T-helper 22 cell (primary cell): ENCODE data around the gene CYB5R4.

Source experiments
- DNase-seq: peaks from one replicate; pipeline ENCODE4 v3.0.0-alpha.2; 2020; ENCODE audit warnings: low read depth

Gene CYB5R4

GRCh38 chr6:83978997-83979396, 119.5 kb downstream of the CYB5R4 start:
- DNase-seq = no peak

DNA sequence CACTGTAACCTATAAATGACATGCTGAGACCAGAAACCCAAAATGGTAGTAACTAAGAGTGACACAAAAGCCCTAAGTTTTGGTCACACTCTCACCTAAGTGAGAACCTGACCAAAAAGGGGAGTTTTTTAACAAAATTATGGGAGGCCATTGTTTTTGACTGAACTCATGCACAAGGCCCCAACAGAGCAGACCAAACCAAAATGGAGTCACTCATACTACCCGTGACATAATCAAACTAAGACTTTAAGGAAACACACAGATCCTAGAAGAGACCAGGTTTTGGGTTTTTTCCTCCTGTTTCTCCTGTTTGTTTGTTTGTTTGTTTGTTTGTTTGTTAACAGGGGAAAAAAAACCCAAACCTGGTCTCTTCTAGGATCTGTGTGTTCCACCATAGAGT, 124.9 kb downstream of the CYB5R4 start:
- no peak for DNase-seq

DNA sequence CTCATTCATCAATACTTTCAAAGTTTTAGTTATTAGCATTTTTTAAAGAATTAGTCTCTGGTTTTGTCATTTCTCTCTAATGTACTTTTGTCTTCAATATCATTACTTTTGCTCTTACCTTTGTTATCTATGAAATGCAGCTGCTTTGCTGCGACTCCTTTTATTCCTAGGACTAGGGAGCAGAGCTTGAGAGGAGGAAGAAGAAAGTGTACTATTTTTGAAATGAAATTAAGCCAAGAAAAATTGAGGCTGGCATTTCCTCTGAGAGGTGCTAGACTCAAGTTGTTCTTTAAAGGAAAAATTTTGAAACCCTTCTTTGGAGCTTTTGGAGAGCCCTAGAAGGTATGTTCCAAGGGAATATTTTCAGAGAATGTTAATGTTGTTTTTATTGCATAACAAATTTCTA, 125.8 kb downstream of the CYB5R4 start:
- no peak for DNase-seq

DNA sequence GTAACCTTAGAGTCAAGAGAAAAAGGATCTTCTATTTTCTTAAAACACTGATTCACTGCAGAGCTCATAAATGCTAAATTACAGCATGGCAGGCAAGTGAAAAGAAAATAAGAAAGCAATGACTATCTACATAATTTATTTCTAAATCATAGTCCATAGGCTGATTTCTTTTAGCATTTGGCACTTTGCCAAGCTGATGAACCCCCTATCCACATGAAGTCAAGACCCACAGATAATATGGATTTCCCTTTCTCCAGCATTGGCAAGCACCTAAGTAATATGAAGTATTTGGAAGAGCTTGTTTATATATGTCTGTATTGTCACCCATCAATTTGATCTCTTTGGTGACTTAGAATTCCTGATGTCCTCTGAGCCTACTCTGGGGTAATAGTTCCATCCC, 126.2 kb downstream of the CYB5R4 start:
- DNase-seq = no peak

GRCh38 chr6:83998021-83998584, 138.6 kb downstream of the CYB5R4 start:
- no peak for DNase-seq

- DNase-seq = no peak
Observed at GRCh38 chr6:84001119-84001518, 141.6 kb downstream of the CYB5R4 start.

DNA sequence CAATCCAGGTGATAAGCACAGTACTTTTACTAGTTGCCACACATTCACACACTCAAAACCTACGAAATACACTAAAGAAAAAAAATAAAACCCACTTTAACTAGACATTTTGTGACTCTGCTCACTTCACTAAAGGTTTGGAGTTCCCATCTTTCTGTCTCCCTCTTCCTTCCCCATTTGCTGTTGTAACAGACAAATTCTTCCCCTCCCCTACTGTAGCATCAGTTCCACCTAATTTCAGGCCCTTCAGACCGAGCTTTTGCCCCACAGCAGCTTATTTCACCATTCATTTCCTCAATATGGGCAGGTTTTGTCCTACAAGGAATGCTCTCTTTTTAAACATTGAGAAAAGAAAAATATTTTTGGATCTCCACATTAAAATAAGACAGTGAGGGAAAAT, 142.7 kb downstream of the CYB5R4 start:
- no peak for DNase-seq

GRCh38 chr6:84003131-84003530, 143.6 kb downstream of the CYB5R4 start:
- no peak for DNase-seq

- no peak for DNase-seq
Observed at GRCh38 chr6:84003654-84004053, 144.2 kb downstream of the CYB5R4 start.

GRCh38 chr6:84007871-84008270, 148.4 kb downstream of the CYB5R4 start:
- no peak for DNase-seq

GRCh38 chr6:84013354-84013753, 153.9 kb downstream of the CYB5R4 start:
- DNase-seq = no peak

- no peak for DNase-seq
Observed at GRCh38 chr6:84013931-84014330, 154.4 kb downstream of the CYB5R4 start.

DNA sequence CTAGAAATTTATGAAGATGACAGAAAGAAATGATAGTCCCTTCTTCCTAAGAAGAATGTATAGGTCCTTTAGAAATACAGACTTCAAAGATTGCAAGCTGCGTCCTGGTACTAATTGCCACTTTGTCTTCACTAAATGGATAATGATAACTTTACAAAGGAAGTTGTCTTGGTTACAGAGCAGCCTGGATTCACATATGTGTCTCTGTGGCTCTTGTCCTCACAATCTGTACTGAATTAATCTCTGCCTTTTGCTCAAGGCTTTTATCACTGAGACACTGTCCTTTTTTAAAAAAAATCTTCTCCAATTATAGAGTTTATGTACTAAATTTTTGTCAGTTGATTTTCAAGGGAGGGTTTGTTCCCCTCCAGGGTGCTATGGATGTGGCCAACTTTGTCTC, 156.5 kb downstream of the CYB5R4 start:
- no peak for DNase-seq
